A673 (cell line): ENCODE measurements around the gene BAHD1. TPM values are rescaled to one million over a fixed set of nuclear protein-coding genes. Genes with fewer than 3 reads are reported as not detected.

Experiments used
- BruUV-seq: library from RNA; stranded (reverse); fragments of 400-500 nt; replicated peaks from 2 replicates; lab custom pipeline; 2021; lab: Mats Ljungman, UMichigan
- CTCF ChIA-PET: fragments of 300-600 bp; sonication (Branson Sonifier 250); formaldehyde crosslinking; loops from one replicate; lab custom pipeline; 2022; ENCODE audit warnings: antibody characterized with exemption; lab: Charles Lee
- POLR2A ChIA-PET: fragments of 300-600 bp; sonication (Branson Sonifier 250); formaldehyde crosslinking; loops from one replicate; lab custom pipeline; 2022; ENCODE audit warnings: antibody characterized with exemption; ENCODE audit not compliant: low non-redundant PET; lab: Charles Lee
- DNase-seq: peaks from one replicate; pipeline ENCODE4 v3.0.0-alpha.2; 2015; ENCODE audit warnings: low spot score
- H3K27ac ChIP-seq: fragments of 200-600 bp; sonication (generic); 2 replicates; pipeline ENCODE4 v1.5.1; 2016; ENCODE audit warnings: mixed run types, low read depth, mild to moderate bottlenecking, mixed read lengths, antibody characterized with exemption, low read length; ENCODE audit not compliant: poor library complexity, severe bottlenecking
- H3K27me3 ChIP-seq: fragments of 200-600 bp; sonication (generic); replicated peaks from 2 replicates; pipeline ENCODE4 v1.6.1; 2017; ENCODE audit warnings: mixed run types, low read depth, mild to moderate bottlenecking, mixed read lengths, antibody characterized with exemption, low read length; ENCODE audit not compliant: insufficient read depth, poor library complexity
- H3K36me3 ChIP-seq: fragments of 200-600 bp; sonication (generic); 2 replicates; pipeline ENCODE4 v1.6.1; 2016; ENCODE audit warnings: mixed run types, mild to moderate bottlenecking, mixed read lengths, antibody characterized with exemption, low read length; ENCODE audit not compliant: insufficient read depth, poor library complexity, severe bottlenecking
- H3K4me1 ChIP-seq: fragments of 200-600 bp; sonication (generic); 2 replicates; pipeline ENCODE4 v1.6.1; 2017; ENCODE audit warnings: mixed run types, mild to moderate bottlenecking, mixed read lengths, antibody characterized with exemption, low read length; ENCODE audit not compliant: insufficient read depth, poor library complexity, severe bottlenecking
- H3K4me3 ChIP-seq: fragments of 200-600 bp; sonication (generic); 2 replicates; pipeline ENCODE4 v1.5.1; 2016; ENCODE audit warnings: low read depth, mixed run types, mild to moderate bottlenecking, mixed read lengths, low read length; ENCODE audit not compliant: poor library complexity, severe bottlenecking
- H3K9me3 ChIP-seq: fragments of 200-600 bp; sonication (generic); 2 replicates; pipeline ENCODE4 v1.6.1; 2016; ENCODE audit warnings: mixed run types, low read depth, mild to moderate bottlenecking, mixed read lengths, antibody characterized with exemption, low read length; ENCODE audit not compliant: poor library complexity, severe bottlenecking
- CTCF ChIP-seq: fragments of 300-800, 200-600 bp; sonication (generic); conservative IDR thresholded peaks from 2 replicates; pipeline ENCODE4 v1.5.1; 2017; ENCODE audit warnings: low read depth, mild to moderate bottlenecking, antibody characterized with exemption, low read length, moderate library complexity, mixed read lengths
- EZH2 ChIP-seq: fragments of 200-600 bp; sonication (generic); IDR thresholded peaks from 2 replicates; pipeline ENCODE4 v1.6.1; 2017; ENCODE audit warnings: borderline replicate concordance, low read depth, mild to moderate bottlenecking, mixed read lengths, antibody characterized with exemption, low read length; ENCODE audit not compliant: poor library complexity, severe bottlenecking
- intact Hi-C: fragments of 100-400 bp; cut with micrococcal nuclease; formaldehyde crosslinking; loops from one replicate; pipeline ENCODE4 v1.10.0; 2022; ENCODE audit not compliant: unreplicated experiment
- total RNA-seq: library from RNA; stranded (reverse); gene quantifications from 2 replicates; pipeline ENCODE4 v1.2.3, GENCODE V29; 2021

BAHD1 gene
- total RNA-seq, 1 experiment from 2014 or later = 33.5 TPM

GRCh38 chr15:40458495-40459371, 18.0 kb downstream of the BAHD1 start:
- H3K27ac ChIP-seq = no peak overlapping the region
- H3K9me3 ChIP-seq = no peaks in the 10 kb centered on the region
- intact Hi-C loops = no loop called here
- peaks cover 9% of the 10 kb centered on the region for H3K4me1 ChIP-seq
- CTCF ChIA-PET = no interaction called here
- no peak overlapping the region for H3K4me3 ChIP-seq
- no peak for TF ChIP-seq CTCF
- TF ChIP-seq EZH2 = no peak
- DNase-seq = no peak
- peaks cover 13% of the 10 kb centered on the region for H3K36me3 ChIP-seq
- H3K27me3 ChIP-seq = no peaks in the 10 kb centered on the region
- POLR2A ChIA-PET = no interaction called here
- TSS peak; percentile 22 for BruUV-seq

GRCh38 chr15:40459391-40460015, 18.8 kb downstream of the BAHD1 start:
- Histone ChIP-seq H3K27ac (no peak overlapping the region), H3K4me3 (no peak overlapping the region), H3K36me3 (peaks cover 21% of the 10 kb centered on the region), H3K27me3 (no peaks in the 10 kb centered on the region), H3K9me3 (no peaks in the 10 kb centered on the region), H3K4me1 (peaks cover 8% of the 10 kb centered on the region)
- intact Hi-C loops = no loop called here
- CTCF ChIA-PET = no interaction called here
- no peak for TF ChIP-seq EZH2
- no peak for TF ChIP-seq CTCF
- BruUV-seq = no TSS peak
- no peak for DNase-seq
- POLR2A ChIA-PET = no interaction called here

- no peak for DNase-seq
- Histone ChIP-seq H3K27me3 (no peaks in the 10 kb centered on the region), H3K36me3 (peaks cover 29% of the 10 kb centered on the region), H3K27ac (no peak overlapping the region), H3K4me1 (no peaks in the 10 kb centered on the region), H3K9me3 (no peaks in the 10 kb centered on the region), H3K4me3 (no peak overlapping the region)
- CTCF ChIA-PET = no interaction called here
- TF ChIP-seq EZH2 = no peak
- TF ChIP-seq CTCF = no peak
- POLR2A ChIA-PET = no interaction called here
- BruUV-seq = no TSS peak
- intact Hi-C loops = no loop called here
Observed at GRCh38 chr15:40460404-40460803, 19.7 kb downstream of the BAHD1 start.
